ENCODE data around the gene TMEM220. TPM values are rescaled to one million over a fixed set of nuclear protein-coding genes. Genes with fewer than 3 reads are reported as not detected.
A peak's percentile ranks its signal among the peaks of the same experiment; 100 is the strongest.

The TMEM220 gene
- total and polyA plus RNA-seq, 2 of the 4 experiments (the other 2 are of a cell fraction): 1.1 to 1.9 TPM

GRCh38 chr17:10702574-10702973 lies 27.2 kb downstream of the TMEM220 start:
- Histone ChIP-seq H3K27ac (ENCODE audit: insufficient read depth, low read length) (no peak overlapping the region), H2BK120ac (ENCODE audit: low read depth, low read length) (no peak overlapping the region), H2BK15ac (ENCODE audit: low read depth, low read length) (no peak overlapping the region), H2BK20ac (ENCODE audit: low read depth, low read length) (no peak overlapping the region), H3K9ac (ENCODE audit: low read depth, low read length) (no peak overlapping the region), H4K8ac (ENCODE audit: low read depth in 2 of 2, low read length in 2 of 2) (no peak overlapping the region), H4K91ac (ENCODE audit: insufficient read depth, low read depth, low read length) (no peak overlapping the region), H3K4me2 (ENCODE audit: low read depth, low read length) (no peak overlapping the region), H3K36me3 (ENCODE audit: control insufficient read depth, insufficient read depth, low read length) (peaks cover 10% of the 10 kb centered on the region), H3K9me3 (ENCODE audit: control insufficient read depth, insufficient read depth, low read length) (no peaks in the 10 kb centered on the region), H2AFZ (replicated peaks; ENCODE audit: low read length, poor library complexity) (no peak overlapping the region), H3K14ac (replicated peaks; ENCODE audit: low read depth, low read length) (no peak overlapping the region), H3K4me1 (ENCODE audit: control insufficient read depth, insufficient read depth, low read length) (peaks cover 2% of the 10 kb centered on the region), H3K18ac (ENCODE audit: low read depth, low read length) (no peak overlapping the region), H3K56ac (ENCODE audit: extremely low read depth, insufficient read depth, low read length) (no peak overlapping the region), H2AK5ac (ENCODE audit: low read depth, low read length) (no peak overlapping the region), H4K5ac (ENCODE audit: low read depth, low read length) (no peak overlapping the region), H3K4ac (ENCODE audit: low read depth, low read length) (no peak overlapping the region), H3K4me3 (ENCODE audit: insufficient read depth, low read depth, low read length) (no peak overlapping the region), H3K23ac (ENCODE audit: low read depth, low read length) (0 out of 2 replicates have a peak overlapping the region, but pooled peaks have one; percentile 31), H3K27me3 (ENCODE audit: control insufficient read depth, insufficient read depth, low read length) (no peaks in the 10 kb centered on the region), H3K79me1 (ENCODE audit: low read depth in 1 of 2, low read length in 2 of 2) (peaks cover 22 to 35% of the 10 kb centered on the region in 2 experiments), H2BK5ac (ENCODE audit: low read depth, low read length, poor library complexity, severe bottlenecking) (no peak overlapping the region), H2AK9ac (replicated peaks; ENCODE audit: low read depth, low read length, poor library complexity) (no peak overlapping the region), H4K20me1 (ENCODE audit: insufficient read depth, low read length) (no peaks in the 10 kb centered on the region), H3K9me1 (ENCODE audit: insufficient read depth, low read length) (0 out of 2 replicates have a peak, but pooled peaks cover under 1% of the 10 kb centered on the region)
- DNase-seq (peak; percentile 52), ATAC-seq (ENCODE audit: low read depth) (no peak)
- ChIA-PET POLR2A (ENCODE audit: unreplicated experiment) (no interaction called here), CTCF (no interaction called here)
- dilution Hi-C loops (cut with HindIII; ENCODE audit: low sequenced_read_pairs, unreplicated experiment) (no loop called here), in situ Hi-C loops (cut with MboI; ENCODE audit: low sequenced_read_pairs) (no loop called here), intact Hi-C loops (cut with micrococcal nuclease) (no loop called here)
- TF ChIP-seq FOS (IDR thresholded peaks at IDR 0.05; ENCODE audit: low read depth, low read length) (no peak), CEBPB (IDR thresholded peaks at IDR 0.05; ENCODE audit: low read depth, low read length) (no peak), NFE2L2 (IDR thresholded peaks at IDR 0.05; ENCODE audit: low read depth, low read length) (no peak)
- no TSS peak for BruUV-seq (replicated peaks)
- WGBS, 2 experiments (ENCODE audit: extremely low coverage in 2 of 2, insufficient read length in 1 of 2): no CpG with 5 or more reads among the region's 2 CpGs

All from IMR-90 (cell line).